H1 (cell line): ENCODE measurements around the gene APPL2.

ENCODE experiments used
- CTBP2 ChIP-seq: IDR thresholded peaks from 2 replicates; pipeline ENCODE4 v1.7.0; 2011; ENCODE audit warnings: borderline replicate concordance, mild to moderate bottlenecking, moderate library complexity, mixed read lengths, low read length; ENCODE audit not compliant: insufficient read depth, insufficient read length
- EZH2 ChIP-seq: fragments of 200-600 bp; sonication (generic); IDR thresholded peaks from 2 replicates; pipeline ENCODE4 v1.7.1; 2012; ENCODE audit warnings: low read depth, mild to moderate bottlenecking, moderate library complexity, low read length, inconsistent platforms; ENCODE audit not compliant: severe bottlenecking
- KDM4A ChIP-seq: IDR thresholded peaks from one replicate; pipeline ENCODE4 v1.7.1; 2012; ENCODE audit warnings: low read depth, mild to moderate bottlenecking, moderate library complexity, low read length, inconsistent platforms; ENCODE audit not compliant: severe bottlenecking
- POLR2A ChIP-seq, 2 experiments: IDR thresholded peaks; 1 replicate in 1 of 2; 2 replicates in 1 of 2; pipeline ENCODE4 v1.6.1; 2011; ENCODE audit warnings: low read depth in 2 of 2, low read length in 2 of 2, mild to moderate bottlenecking in 2 of 2; ENCODE audit errors: control extremely low read depth in 1 of 2
- POLR2AphosphoS5 ChIP-seq: IDR thresholded peaks from 2 replicates; pipeline ENCODE4 v1.6.1; 2011; ENCODE audit warnings: low read depth, low read length
- RFX5 ChIP-seq: IDR thresholded peaks from 2 replicates; pipeline ENCODE4 v1.6.1; 2011; ENCODE audit warnings: low read depth, low read length, improper control_type of control experiment, borderline replicate concordance
- SIX5 ChIP-seq: IDR thresholded peaks from 2 replicates; pipeline ENCODE4 v1.6.1; 2011; ENCODE audit warnings: mild to moderate bottlenecking, low read depth, low read length
- TAF1 ChIP-seq: IDR thresholded peaks from 2 replicates; pipeline ENCODE4 v1.6.1; 2011; ENCODE audit warnings: mild to moderate bottlenecking, low read depth, low read length
- TF ChIP-seq, protein P1 (sequence below), 3 experiments: IDR thresholded peaks; 1 replicate in 2 of 3; 2 replicates in 1 of 3; pipeline versions ENCODE4 v1.5.1 to v1.6.1; 2011; ENCODE audit warnings: low read length in 3 of 3, mild to moderate bottlenecking in 3 of 3, inconsistent platforms in 2 of 3, low read depth in 1 of 3, moderate library complexity in 1 of 3; ENCODE audit not compliant: insufficient read depth in 1 of 3; ENCODE audit errors: control extremely low read depth in 1 of 3

DNA sequence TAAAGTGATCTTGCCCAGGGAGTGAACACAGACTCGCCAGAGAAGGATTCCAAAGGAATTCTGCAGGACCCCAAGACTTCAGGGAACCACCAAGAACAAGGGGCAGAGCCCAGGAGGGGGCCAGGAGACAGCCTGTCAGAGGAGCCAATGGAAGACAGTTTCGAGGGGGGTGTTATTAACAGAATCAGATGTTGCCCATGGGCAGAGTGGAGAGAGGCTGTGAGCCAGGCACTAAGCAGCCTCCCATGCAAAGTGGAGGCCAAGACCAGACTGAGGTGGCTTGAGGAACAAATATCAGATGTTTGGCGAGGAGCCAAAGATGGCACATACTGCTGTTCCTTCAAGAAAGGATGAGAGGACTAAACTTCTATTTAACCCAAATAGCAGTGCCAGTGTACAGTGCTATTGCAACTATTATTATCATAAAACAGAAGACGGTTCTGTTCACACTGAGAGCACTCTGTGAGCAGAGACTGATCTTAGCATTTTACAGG lies 12.6 kb downstream of the APPL2 start:
- TF ChIP-seq POLR2AphosphoS5 (no peak), POLR2A (IDR thresholded peaks at IDR 0.05; ENCODE audit: control extremely low read depth in 1 of 2, low read depth in 2 of 2, low read length in 2 of 2) (no peak), SIX5 (no peak), RFX5 (no peak), KDM4A (no peak), TAF1 (no peak), EZH2 (no peak), CTBP2 (no peak)
- TF ChIP-seq, protein P1, sequence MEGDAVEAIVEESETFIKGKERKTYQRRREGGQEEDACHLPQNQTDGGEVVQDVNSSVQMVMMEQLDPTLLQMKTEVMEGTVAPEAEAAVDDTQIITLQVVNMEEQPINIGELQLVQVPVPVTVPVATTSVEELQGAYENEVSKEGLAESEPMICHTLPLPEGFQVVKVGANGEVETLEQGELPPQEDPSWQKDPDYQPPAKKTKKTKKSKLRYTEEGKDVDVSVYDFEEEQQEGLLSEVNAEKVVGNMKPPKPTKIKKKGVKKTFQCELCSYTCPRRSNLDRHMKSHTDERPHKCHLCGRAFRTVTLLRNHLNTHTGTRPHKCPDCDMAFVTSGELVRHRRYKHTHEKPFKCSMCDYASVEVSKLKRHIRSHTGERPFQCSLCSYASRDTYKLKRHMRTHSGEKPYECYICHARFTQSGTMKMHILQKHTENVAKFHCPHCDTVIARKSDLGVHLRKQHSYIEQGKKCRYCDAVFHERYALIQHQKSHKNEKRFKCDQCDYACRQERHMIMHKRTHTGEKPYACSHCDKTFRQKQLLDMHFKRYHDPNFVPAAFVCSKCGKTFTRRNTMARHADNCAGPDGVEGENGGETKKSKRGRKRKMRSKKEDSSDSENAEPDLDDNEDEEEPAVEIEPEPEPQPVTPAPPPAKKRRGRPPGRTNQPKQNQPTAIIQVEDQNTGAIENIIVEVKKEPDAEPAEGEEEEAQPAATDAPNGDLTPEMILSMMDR (IDR thresholded peaks at IDR 0.05; ENCODE audit: control extremely low read depth in 1 of 3, insufficient read depth in 1 of 3, low read depth in 1 of 3, low read length in 3 of 3): no peak
